ENCODE data around the gene CENPE.

DNA sequence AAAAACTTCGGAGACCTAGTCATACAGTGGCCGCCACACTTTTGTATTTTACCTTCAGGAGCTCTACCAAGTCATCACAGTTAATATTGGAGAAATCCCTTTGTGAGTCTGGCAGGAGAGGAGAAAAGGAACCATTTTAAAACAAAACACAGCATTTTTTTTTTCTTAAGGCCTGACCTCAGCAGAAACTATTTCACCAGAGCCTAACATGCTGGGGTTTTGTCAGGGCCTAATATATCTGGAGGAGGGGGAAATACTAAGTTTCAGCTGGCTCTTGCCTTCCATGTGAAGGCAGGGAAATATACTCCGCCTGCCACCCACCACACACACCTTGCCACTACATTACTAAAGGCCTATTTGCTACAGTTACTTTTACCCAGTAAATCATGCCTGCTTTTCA lies 72.0 kb downstream of the CENPE start:
- no peak for TF ChIP-seq POLR2A (IDR thresholded peaks at IDR 0.05)
- TF ChIP-seq CTCF (IDR thresholded peaks at IDR 0.05) = no peak
